Cardiac muscle cell (in vitro differentiated cells and primary cell): Measurements from ENCODE around the gene DOK5. TPM values are rescaled to one million over a fixed set of nuclear protein-coding genes. Genes with fewer than 3 reads are reported as not detected.

Experiments
- DNase-seq, 2 donors: peaks; one replicate each; pipeline versions ENCODE4 v3.0.0 to v3.0.0-alpha.2; 2010 to 2017; ENCODE audit warnings: low read depth in 1 of 2, low spot score in 1 of 2
- H3K27ac ChIP-seq: fragments of 200-600 bp; sonication (generic); 2 replicates; pipeline ENCODE4 v1.5.1; 2016
- H3K27me3 ChIP-seq: fragments of 200-600 bp; sonication (generic); 2 replicates; pipeline ENCODE4 v1.6.0; 2016; ENCODE audit warnings: control low read depth
- H3K36me3 ChIP-seq: fragments of 200-600 bp; sonication (generic); 2 replicates; pipeline ENCODE4 v1.5.1; 2016; ENCODE audit warnings: control low read depth
- H3K4me1 ChIP-seq: fragments of 200-600 bp; sonication (generic); 2 replicates; pipeline ENCODE4 v1.8.1; 2017; ENCODE audit warnings: low read depth, mild to moderate bottlenecking, mixed run types
- H3K4me3 ChIP-seq: fragments of 200-600 bp; sonication (generic); 2 replicates; pipeline ENCODE4 v1.5.1; 2016; ENCODE audit warnings: mild to moderate bottlenecking
- H3K9me3 ChIP-seq: fragments of 200-600 bp; sonication (generic); 2 replicates; pipeline ENCODE4 v1.5.1; 2017; ENCODE audit warnings: low read depth, mild to moderate bottlenecking, control low read depth
- CTCF ChIP-seq: IDR thresholded peaks from 2 replicates; pipeline ENCODE4 v1.5.1; 2012; ENCODE audit warnings: low read depth, mild to moderate bottlenecking, low read length
- polyA plus RNA-seq: library from polyadenylated mRNA; unstranded; fragments of >200 nt; fragmentation: Nextera tagmentation; extraction: Ambion mirVana; gene quantifications from 2 replicates; pipeline ENCODE4 v1.2.1, GENCODE V29; 2016
- total RNA-seq: library from RNA; depleted of rRNA; stranded (reverse); fragments of >200 nt; gene quantifications from 2 replicates; pipeline ENCODE4 v1.2.3, GENCODE V29; 2016

The DOK5 gene
- total and polyA plus RNA-seq, 2 experiments from 2014 or later = 1.4 to 1.6 TPM

GRCh38 chr20:54646156-54646517 lies 170.7 kb downstream of the DOK5 start:
- no peak for DNase-seq
- TF ChIP-seq CTCF = no peak
- Histone ChIP-seq H3K27ac (no peak overlapping the region), H3K4me3 (no peak overlapping the region), H3K9me3 (no peaks in the 10 kb centered on the region), H3K27me3 (no peaks in the 10 kb centered on the region), H3K4me1 (peaks cover 7% of the 10 kb centered on the region), H3K36me3 (no peaks in the 10 kb centered on the region)

- no peaks in the 10 kb centered on the region for H3K27me3 ChIP-seq
Measured at GRCh38 chr20:54648421-54649142, 173.2 kb downstream of the DOK5 start.

GRCh38 chr20:54649511-54649962 lies 174.1 kb downstream of the DOK5 start:
- no peaks in the 10 kb centered on the region for H3K36me3 ChIP-seq
- no peaks in the 10 kb centered on the region for H3K27me3 ChIP-seq
- no peaks in the 10 kb centered on the region for H3K9me3 ChIP-seq
- H3K27ac ChIP-seq = no peak overlapping the region
- peaks cover 7% of the 10 kb centered on the region for H3K4me1 ChIP-seq
- peak; percentile 85 to 89 for DNase-seq
- H3K4me3 ChIP-seq = no peak overlapping the region
- peak; percentile 84 for TF ChIP-seq CTCF

More at GRCh38 chr20:54648421-54649142, 173.2 kb downstream of the DOK5 start:
- Histone ChIP-seq H3K9me3 (no peaks in the 10 kb centered on the region), H3K27ac (no peak overlapping the region), H3K36me3 (no peaks in the 10 kb centered on the region), H3K4me3 (no peak overlapping the region), H3K4me1 (peaks cover 7% of the 10 kb centered on the region)
- no peak for TF ChIP-seq CTCF
- no peak for DNase-seq

- H3K4me1 ChIP-seq = peaks cover 7% of the 10 kb centered on the region
- H3K4me3 ChIP-seq = no peak overlapping the region
- DNase-seq = no peak
- no peaks in the 10 kb centered on the region for H3K9me3 ChIP-seq
- H3K27me3 ChIP-seq = no peaks in the 10 kb centered on the region
- no peaks in the 10 kb centered on the region for H3K36me3 ChIP-seq
- TF ChIP-seq CTCF = no peak
- no peak overlapping the region for H3K27ac ChIP-seq
Measured at GRCh38 chr20:54650052-54650719, 174.8 kb downstream of the DOK5 start.

GRCh38 chr20:54651252-54651651 lies 175.9 kb downstream of the DOK5 start:
- H3K4me1 ChIP-seq = peaks cover 7% of the 10 kb centered on the region
- TF ChIP-seq CTCF = no peak
- no peak overlapping the region for H3K4me3 ChIP-seq
- H3K36me3 ChIP-seq = no peaks in the 10 kb centered on the region
- H3K9me3 ChIP-seq = no peaks in the 10 kb centered on the region
- H3K27me3 ChIP-seq = no peaks in the 10 kb centered on the region
- no peak for DNase-seq
- H3K27ac ChIP-seq = no peak overlapping the region
